Liver (tissue), 9 donors: ENCODE results near the gene MLLT6. TPM values are rescaled to one million over a fixed set of nuclear protein-coding genes. Genes with fewer than 3 reads are reported as not detected.

Source experiments
- DNase-seq: peaks from one replicate; pipeline ENCODE4 v3.0.0-alpha.2; 2017; ENCODE audit warnings: low spot score
- H3K27ac ChIP-seq, 2 donors: one replicate each; pipeline ENCODE4 v1.7.0; 2013; ENCODE audit warnings: inconsistent platforms in 2 of 2, low read length in 2 of 2, control low read depth in 1 of 2, low read depth in 1 of 2, mild to moderate bottlenecking in 1 of 2
- H3K27me3 ChIP-seq, 4 donors: one replicate each; pipeline versions ENCODE4 v1.6.1 to v1.7.0; 2013; ENCODE audit warnings: low read length in 3 of 4, inconsistent platforms in 1 of 4, mild to moderate bottlenecking in 1 of 4, moderate library complexity in 1 of 4; ENCODE audit not compliant: control insufficient read depth in 4 of 4, insufficient read depth in 4 of 4
- H3K36me3 ChIP-seq, 4 donors: one replicate each; pipeline versions ENCODE4 v1.6.1 to v1.7.0; 2013; ENCODE audit warnings: low read length in 3 of 4, mild to moderate bottlenecking in 3 of 4, low read depth in 1 of 4, moderate library complexity in 1 of 4; ENCODE audit not compliant: control insufficient read depth in 4 of 4, insufficient read depth in 3 of 4
- H3K4me1 ChIP-seq, 4 donors: one replicate each; pipeline versions ENCODE4 v1.6.1 to v1.7.0; 2013; ENCODE audit warnings: low read length in 3 of 4, mild to moderate bottlenecking in 3 of 4, moderate library complexity in 1 of 4; ENCODE audit not compliant: control insufficient read depth in 4 of 4, insufficient read depth in 4 of 4
- H3K4me3 ChIP-seq, 3 donors: one replicate each; pipeline versions ENCODE4 v1.6.1 to v1.7.0; 2013; ENCODE audit warnings: low read length in 3 of 3, control low read depth in 1 of 3, low read depth in 1 of 3, mild to moderate bottlenecking in 1 of 3
- H3K9ac ChIP-seq, 2 donors: one replicate each; pipeline ENCODE4 v1.7.0; 2013; ENCODE audit warnings: low read length in 2 of 2, mild to moderate bottlenecking in 2 of 2, moderate library complexity in 2 of 2, control low read depth in 1 of 2, low read depth in 1 of 2
- H3K9me3 ChIP-seq, 4 donors: one replicate each; pipeline versions ENCODE4 v1.6.1 to v1.7.0; 2013; ENCODE audit warnings: low read length in 3 of 4; ENCODE audit not compliant: control insufficient read depth in 4 of 4
- CTCF ChIP-seq: fragments of 150-350 bp; IDR thresholded peaks from 2 replicates; pipeline ENCODE4 v1.5.1; 2017; ENCODE audit warnings: improper control_type of control experiment, low read depth, low read length; ENCODE audit not compliant: missing input control
- EGR1 ChIP-seq, 2 donors: IDR thresholded peaks; 2 replicates each; pipeline ENCODE4 v1.6.1; 2016 to 2018; ENCODE audit warnings: antibody characterized with exemption in 2 of 2, low read depth in 2 of 2
- FOXA2 ChIP-seq: IDR thresholded peaks from 2 replicates; pipeline ENCODE4 v1.6.1; 2016; ENCODE audit warnings: antibody characterized with exemption
- GABPA ChIP-seq, 2 donors: IDR thresholded peaks in 1 of 2; conservative IDR thresholded peaks in 1 of 2; 2 replicates each; pipeline ENCODE4 v1.6.1; 2016; ENCODE audit warnings: antibody characterized with exemption in 2 of 2, mild to moderate bottlenecking in 1 of 2, moderate library complexity in 1 of 2
- HNF4A ChIP-seq, 2 donors: conservative IDR thresholded peaks; 2 replicates each; pipeline ENCODE4 v1.6.1; 2016; ENCODE audit warnings: antibody characterized with exemption in 2 of 2, mild to moderate bottlenecking in 2 of 2
- JUND ChIP-seq, 2 donors: IDR thresholded peaks; 2 replicates each; pipeline ENCODE4 v1.6.1; 2016; ENCODE audit warnings: antibody characterized with exemption in 2 of 2
- MAX ChIP-seq: IDR thresholded peaks from 2 replicates; pipeline ENCODE4 v1.6.1; 2016; ENCODE audit warnings: antibody characterized with exemption
- NR2F2 ChIP-seq: IDR thresholded peaks from 2 replicates; pipeline ENCODE4 v1.6.1; 2016; ENCODE audit warnings: antibody characterized with exemption
- RAD21 ChIP-seq, 2 donors: IDR thresholded peaks; 2 replicates each; pipeline ENCODE4 v1.6.1; 2016; ENCODE audit warnings: antibody characterized with exemption in 2 of 2, mild to moderate bottlenecking in 2 of 2
- RXRA ChIP-seq, 2 donors: IDR thresholded peaks; 2 replicates each; pipeline ENCODE4 v1.6.1; 2017 to 2018; ENCODE audit warnings: antibody characterized with exemption in 2 of 2, mild to moderate bottlenecking in 1 of 2
- SP1 ChIP-seq: IDR thresholded peaks from 2 replicates; pipeline ENCODE4 v1.6.1; 2018; ENCODE audit warnings: antibody characterized with exemption, mild to moderate bottlenecking
- TAF1 ChIP-seq: conservative IDR thresholded peaks from 2 replicates; pipeline ENCODE4 v1.6.1; 2016; ENCODE audit warnings: antibody characterized with exemption, mild to moderate bottlenecking
- ZBTB33 ChIP-seq: IDR thresholded peaks from 2 replicates; pipeline ENCODE4 v1.6.1; 2016; ENCODE audit warnings: antibody characterized with exemption
- WGBS: extraction: QIAGEN DNeasy Blood & Tissue Kit; methylation state at CpG from one replicate; pipeline ENCODE4 v1.1.7; 2013; 5-methylcytosine and 5-hydroxymethylcytosine counted together
- polyA plus RNA-seq, 2 donors: library from polyadenylated mRNA; stranded (reverse) in 1 of 2; unstranded in 1 of 2; fragments of 200-250 nt in 1 of 2; fragments of >200 nt in 1 of 2; fragmentation: Nextera tagmentation in 1 of 2; extraction: Ambion mirVana in 1 of 2; gene quantifications; one replicate each; pipeline versions ENCODE4 v1.2.1 to v1.2.3, GENCODE V29; 2013 to 2015
- total RNA-seq, 2 donors: library from RNA; depleted of rRNA; stranded (reverse); fragments of >200 nt; gene quantifications; one replicate each; pipeline ENCODE4 v1.2.3, GENCODE V29; 2014
- donor health status: healthy.
- donor health status: healthy.
- donor health status: healthy.
- donor health status: healthy.
- donor health status: healthy.

MLLT6 gene
- total and polyA plus RNA-seq, 4 donors, result 3.3 to 22.8 (median 8.1) TPM

GRCh38 chr17:38741921-38742410 is 36.9 kb downstream of the MLLT6 start:
- Histone ChIP-seq H3K27ac (peak overlapping the region; percentile 39 to 66), H3K9me3 (no peaks in the 10 kb centered on the region), H3K27me3 (no peaks in the 10 kb centered on the region), H3K4me3 (no peak overlapping the region), H3K36me3 (no peaks in the 10 kb centered on the region), H3K4me1 (peaks cover 6 to 22% (median 11%) of the 10 kb centered on the region in 4 donors), H3K9ac (no peak overlapping the region)
- WGBS, result 26% methylated on average over 7 of the region's 7 CpGs
- TF ChIP-seq RXRA (IDR thresholded peaks at IDR 0.05), result peak in 1 of 2 donors; percentile 34
- TF ChIP-seq HNF4A (conservative IDR thresholded peaks at IDR 0.05), result peak; percentile 43 to 71
- no peak for TF ChIP-seq RAD21 (IDR thresholded peaks at IDR 0.05)
- no peak for TF ChIP-seq ZBTB33
- no peak for TF ChIP-seq MAX
- no peak for DNase-seq

- DNase-seq, result no peak
- Histone ChIP-seq H3K27me3 (no peaks in the 10 kb centered on the region), H3K4me3 (no peak overlapping the region), H3K9me3 (no peaks in the 10 kb centered on the region), H3K36me3 (no peaks in the 10 kb centered on the region), H3K4me1 (peaks cover 6 to 27% (median 12%) of the 10 kb centered on the region in 4 donors), H3K9ac (no peak overlapping the region), H3K27ac (peak overlapping the region; percentile 6 to 66)
- 72% methylated on average over 22 of the region's 22 CpGs for WGBS
- TF ChIP-seq RXRA (IDR thresholded peaks at IDR 0.05) (no peak), HNF4A (conservative IDR thresholded peaks at IDR 0.05) (no peak), NR2F2 (no peak), SP1 (no peak), TAF1 (no peak), ZBTB33 (no peak), CTCF (no peak), EGR1 (IDR thresholded peaks at IDR 0.05; ENCODE audit: low read depth in 2 of 2) (no peak), MAX (no peak), FOXA2 (no peak), GABPA (IDR thresholded peaks at IDR 0.05 in 1 of 2, conservative IDR thresholded peaks at IDR 0.05 in 1 of 2) (no peak), JUND (IDR thresholded peaks at IDR 0.05) (no peak)
Observed at GRCh38 chr17:38742411-38743308, 37.6 kb downstream of the MLLT6 start.
